HCT116 (cell line): Measurements from ENCODE around the gene ACTG2. TPM values are rescaled to one million over a fixed set of nuclear protein-coding genes. Genes with fewer than 3 reads are reported as not detected.

ENCODE experiments used
- ATAC-seq: fragments of 200-7000 bp; cut with Tn5 transposase; 2 replicates; pipeline ENCODE4 v1.9.1; 2020; ENCODE audit warnings: mild to moderate bottlenecking, moderate library complexity
- BruUV-seq: library from RNA; stranded (reverse); fragments of 400-500 nt; replicated peaks from 2 replicates; lab custom pipeline; 2021; lab: Mats Ljungman, UMichigan
- CTCF ChIA-PET: fragments of 300-600 bp; sonication (Branson Sonifier 250); formaldehyde crosslinking; loops from one replicate; lab custom pipeline; 2021; ENCODE audit warnings: antibody characterized with exemption; lab: Charles Lee
- POLR2A ChIA-PET: fragments of 300-600, 350-600 bp; sonication (Branson Sonifier 250); formaldehyde crosslinking; loops from one replicate; lab custom pipeline; 2021; ENCODE audit warnings: antibody characterized with exemption; lab: Charles Lee
- RAD21 ChIA-PET, 2 experiments: fragments of 300-600 bp; sonication (Branson Sonifier 250); formaldehyde crosslinking; loops; one replicate each; lab custom pipeline; 2023; ENCODE audit warnings: low total read pairs in 2 of 2; ENCODE audit not compliant: uncharacterized antibody in 2 of 2, unreplicated experiment in 2 of 2, low non-redundant PET in 1 of 2; lab: Charles Lee
- DNase-seq: peaks from one replicate; pipeline ENCODE4 v3.0.0-alpha.2; 2010; ENCODE audit warnings: low read depth, low spot score
- H2AFZ ChIP-seq: fragments of 200-600 bp; shearing (Covaris generic), sonication (generic); 2 replicates; pipeline ENCODE4 v1.6.1; 2017; ENCODE audit warnings: low read depth, mixed run types, mixed read lengths, antibody characterized with exemption, low read length; ENCODE audit not compliant: poor library complexity, severe bottlenecking
- H3K27ac ChIP-seq: 2 replicates; pipeline ENCODE4 v1.5.1; 2012; ENCODE audit warnings: low read depth, low read length
- H3K27me3 ChIP-seq: fragments of 200-600 bp; sonication (generic); 2 replicates; pipeline ENCODE4 v1.6.1; 2016; ENCODE audit warnings: mixed run types, low read length, mixed read lengths; ENCODE audit not compliant: insufficient read depth
- H3K36me3 ChIP-seq, 2 experiments: fragments of 200-500 bp in 1 of 2; fragments of 200-600 bp in 1 of 2; sonication (Bioruptor generic) in 1 of 2; sonication (generic) in 1 of 2; 2 replicates each; pipeline versions ENCODE4 v1.5.1 to v1.6.1; 2014 to 2016; ENCODE audit warnings: low read length in 2 of 2, inconsistent platforms in 1 of 2, mixed read lengths in 1 of 2, mixed run types in 1 of 2; ENCODE audit not compliant: insufficient read depth in 2 of 2, control insufficient read depth in 1 of 2
- H3K4me1 ChIP-seq, 2 experiments: fragments of 200-600 bp in 1 of 2; sonication (generic) in 1 of 2; 2 replicates each; pipeline versions ENCODE4 v1.5.1 to v1.6.1; 2012 to 2017; ENCODE audit warnings: low read length in 2 of 2, inconsistent platforms in 1 of 2, mild to moderate bottlenecking in 1 of 2, mixed read lengths in 1 of 2, mixed run types in 1 of 2, moderate library complexity in 1 of 2; ENCODE audit not compliant: insufficient read depth in 2 of 2, control insufficient read depth in 1 of 2
- H3K4me2 ChIP-seq: fragments of 200-600 bp; sonication (generic); 2 replicates; pipeline ENCODE4 v1.6.1; 2017; ENCODE audit warnings: mixed run types, low read length, mixed read lengths
- H3K4me3 ChIP-seq, 2 experiments: fragments of 200-600 bp in 1 of 2; sonication (generic) in 1 of 2; replicated peaks in 1 of 2; 2 replicates each; pipeline ENCODE4 v1.5.1; 2011 to 2016; ENCODE audit warnings: low read length in 2 of 2, control low read depth in 1 of 2, low read depth in 1 of 2, mild to moderate bottlenecking in 1 of 2, mixed read lengths in 1 of 2, mixed run types in 1 of 2
- H3K79me2 ChIP-seq: fragments of 200-600 bp; sonication (generic); 2 replicates; pipeline ENCODE4 v1.6.1; 2017; ENCODE audit warnings: mild to moderate bottlenecking, mixed run types, low read length, moderate library complexity, mixed read lengths; ENCODE audit not compliant: insufficient read depth
- H3K9ac ChIP-seq: fragments of 200-600 bp; sonication (generic); 2 replicates; pipeline ENCODE4 v1.6.1; 2016; ENCODE audit warnings: low read length, mixed read lengths
- H3K9me2 ChIP-seq: fragments of 200-600 bp; sonication (generic), shearing (Covaris generic); 2 replicates; pipeline ENCODE4 v1.6.1; 2017; ENCODE audit warnings: mixed run types, mild to moderate bottlenecking, moderate library complexity; ENCODE audit not compliant: insufficient read depth
- H3K9me3 ChIP-seq, 2 experiments: fragments of 200-500 bp in 1 of 2; fragments of 200-600 bp in 1 of 2; sonication (Bioruptor generic) in 1 of 2; sonication (generic) in 1 of 2; 2 replicates each; pipeline ENCODE4 v1.6.1; 2014 to 2017; ENCODE audit warnings: low read length in 2 of 2, mixed read lengths in 2 of 2, inconsistent platforms in 1 of 2, low read depth in 1 of 2, mild to moderate bottlenecking in 1 of 2, mixed run types in 1 of 2, moderate library complexity in 1 of 2; ENCODE audit not compliant: control insufficient read depth in 1 of 2, insufficient read depth in 1 of 2
- H4K20me1 ChIP-seq: fragments of 200-600 bp; sonication (generic), shearing (Covaris generic); 2 replicates; pipeline ENCODE4 v1.6.1; 2017; ENCODE audit warnings: mixed run types, mild to moderate bottlenecking, moderate library complexity; ENCODE audit not compliant: insufficient read depth
- ATF3 ChIP-seq: IDR thresholded peaks from 2 replicates; pipeline ENCODE4 v1.6.1; 2012
- CTCF ChIP-seq, 3 experiments: fragments of 200-600 bp in 1 of 3; sonication (generic) in 1 of 3; IDR thresholded peaks in 2 of 3; conservative IDR thresholded peaks in 1 of 3; 2 replicates each; pipeline ENCODE4 v1.5.1; 2012 to 2017; ENCODE audit warnings: low read depth in 2 of 3, low read length in 2 of 3, antibody characterized with exemption in 1 of 3, borderline replicate concordance in 1 of 3, control low read depth in 1 of 3, mild to moderate bottlenecking in 1 of 3, mixed read lengths in 1 of 3, mixed run types in 1 of 3, moderate library complexity in 1 of 3; ENCODE audit not compliant: insufficient read depth in 1 of 3
- EGR1 ChIP-seq: IDR thresholded peaks from 2 replicates; pipeline ENCODE4 v1.6.1; 2012; ENCODE audit warnings: low read depth
- EZH2 ChIP-seq: fragments of 200-600 bp; sonication (generic); IDR thresholded peaks from 2 replicates; pipeline ENCODE4 v1.6.1; 2017; ENCODE audit warnings: antibody characterized with exemption, mixed run types
- FOSL1 ChIP-seq: IDR thresholded peaks from 2 replicates; pipeline ENCODE4 v1.6.1; 2012; ENCODE audit warnings: low read depth
- POLR2A ChIP-seq: IDR thresholded peaks from 2 replicates; pipeline ENCODE4 v1.7.0; 2011; ENCODE audit warnings: borderline replicate concordance; ENCODE audit not compliant: insufficient read depth, insufficient read length; ENCODE audit errors: extremely low read depth
- POLR2AphosphoS5 ChIP-seq: IDR thresholded peaks from 2 replicates; pipeline ENCODE4 v1.6.1; 2011; ENCODE audit warnings: mild to moderate bottlenecking, low read depth, low read length, moderate library complexity
- RAD21 ChIP-seq: IDR thresholded peaks from 2 replicates; pipeline ENCODE4 v1.6.1; 2012; ENCODE audit warnings: low read depth, mild to moderate bottlenecking
- SIN3A ChIP-seq: IDR thresholded peaks from 2 replicates; pipeline ENCODE4 v1.6.1; 2012; ENCODE audit warnings: low read depth
- SRF ChIP-seq: IDR thresholded peaks from 2 replicates; pipeline ENCODE4 v1.6.1; 2012; ENCODE audit warnings: low read depth
- YY1 ChIP-seq: IDR thresholded peaks from 2 replicates; pipeline ENCODE4 v1.6.1; 2011; ENCODE audit warnings: low read length, low read depth, moderate library complexity, mild to moderate bottlenecking; ENCODE audit not compliant: insufficient replicate concordance; ENCODE audit errors: extremely low read depth
- ZBTB33 ChIP-seq: IDR thresholded peaks from 2 replicates; pipeline ENCODE4 v1.6.1; 2011; ENCODE audit warnings: mild to moderate bottlenecking, low read length, moderate library complexity; ENCODE audit not compliant: insufficient replicate concordance; ENCODE audit errors: extremely low read depth
- ZFX ChIP-seq: fragments of 450-650 bp; IDR thresholded peaks from 2 replicates; pipeline ENCODE4 v1.6.1; 2017
- intact Hi-C: fragments of 100-400 bp; cut with micrococcal nuclease; formaldehyde crosslinking; loops from 2 replicates; pipeline ENCODE4 v1.10.0; 2022
- total RNA-seq: library from RNA; stranded (reverse); gene quantifications from one replicate; pipeline ENCODE4 v1.2.1, GENCODE V29; 2021; ENCODE audit not compliant: unreplicated experiment

The ACTG2 gene
- total RNA-seq, 1 experiment from 2014 or later: 0.89 TPM

- CTCF ChIA-PET: no interaction called here
- Histone ChIP-seq H3K27me3 (no peaks in the 10 kb centered on the region), H2AFZ (no peak overlapping the region), H3K9me2 (no peaks in the 10 kb centered on the region), H3K9ac (no peak overlapping the region), H3K36me3 (peaks cover 26 to 36% of the 10 kb centered on the region in 2 experiments), H3K9me3 (no peaks in the 10 kb centered on the region), H3K4me3 (no peak overlapping the region), H3K27ac (no peak overlapping the region), H4K20me1 (0 out of 2 replicates have a peak, but pooled peaks cover 2% of the 10 kb centered on the region), H3K4me2 (no peak overlapping the region), H3K4me1 (no peaks in the 10 kb centered on the region), H3K79me2 (peaks cover 84% of the 10 kb centered on the region)
- no peak for ATAC-seq
- no TSS peak for BruUV-seq
- TF ChIP-seq ATF3: no peak
- TF ChIP-seq POLR2AphosphoS5: no peak
- TF ChIP-seq RAD21: no peak
- TF ChIP-seq FOSL1: no peak
- TF ChIP-seq SRF: no peak
- no peak for TF ChIP-seq EZH2
- no peak for TF ChIP-seq ZBTB33
- TF ChIP-seq CTCF (IDR thresholded peaks at IDR 0.05 in 2 of 3, conservative IDR thresholded peaks at IDR 0.05 in 1 of 3; ENCODE audit: borderline replicate concordance in 1 of 3, insufficient read depth in 1 of 3, low read depth in 2 of 3, low read length in 2 of 3): no peak
- TF ChIP-seq EGR1: no peak
- TF ChIP-seq POLR2A: no peak
- no peak for TF ChIP-seq YY1
- no peak for TF ChIP-seq SIN3A
- no peak for TF ChIP-seq ZFX
- intact Hi-C loops: no loop called here
- RAD21 ChIA-PET: no interaction called here
- no peak for DNase-seq
- POLR2A ChIA-PET: no interaction called here
Observed at GRCh38 chr2:73944714-73945113, 51.9 kb downstream of the ACTG2 start.
